HEK293 (cell line): ENCODE results near the gene PCNX3.

ENCODE experiments used
- CTCF ChIA-PET: fragments of 350-600 bp; formaldehyde crosslinking; extraction: SDS; loops from one replicate; lab custom pipeline; 2021; ENCODE audit warnings: antibody characterized with exemption; lab: Yijun Ruan, JAX
- POLR2A ChIA-PET: fragments of 300-600 bp; formaldehyde crosslinking; extraction: SDS; loops from one replicate; lab custom pipeline; 2020; ENCODE audit warnings: antibody characterized with exemption, inconsistent platforms; lab: Yijun Ruan, JAX
- H3K27ac ChIP-seq: fragments of 200-500 bp; sonication (Bioruptor generic); 2 replicates; pipeline ENCODE4 v1.5.1; 2014; ENCODE audit warnings: low read depth, low read length, control low read depth, inconsistent platforms; ENCODE audit errors: extremely low read depth
- H3K36me3 ChIP-seq, 2 experiments: fragments of 200-500 bp in 1 of 2; sonication (Bioruptor generic) in 1 of 2; 1 replicate in 1 of 2; 2 replicates in 1 of 2; pipeline ENCODE4 v1.5.1; 2014 to 2017; ENCODE audit warnings: inconsistent platforms in 2 of 2, low read length in 2 of 2; ENCODE audit not compliant: control insufficient read depth in 2 of 2, insufficient read depth in 1 of 2
- H3K4me1 ChIP-seq: fragments of 200-500 bp; sonication (Bioruptor generic); 2 replicates; pipeline ENCODE4 v1.5.1; 2014; ENCODE audit warnings: mild to moderate bottlenecking, low read length, inconsistent platforms; ENCODE audit not compliant: control insufficient read depth, insufficient read depth
- H3K4me3 ChIP-seq: 2 replicates; pipeline ENCODE4 v1.5.1; 2011; ENCODE audit warnings: low read depth, mild to moderate bottlenecking, control low read depth, low read length, moderate library complexity
- H3K9me3 ChIP-seq: fragments of 200-500 bp; sonication (Bioruptor generic); 2 replicates; pipeline ENCODE4 v1.5.1; 2014; ENCODE audit warnings: low read depth, low read length, inconsistent platforms; ENCODE audit not compliant: control insufficient read depth, insufficient read depth
- KLF17 ChIP-seq: fragments of 450-650 bp; formaldehyde crosslinking; IDR thresholded peaks from 2 replicates; pipeline ENCODE4 v1.5.1; 2016; ENCODE audit warnings: missing biosample characterization, missing genetic modification characterization
- KLF7 ChIP-seq: fragments of 450-650 bp; formaldehyde crosslinking; IDR thresholded peaks from 2 replicates; pipeline ENCODE4 v1.5.1; 2016; ENCODE audit warnings: missing biosample characterization, missing genetic modification characterization, borderline replicate concordance
- OSR2 ChIP-seq: fragments of 450-650 bp; formaldehyde crosslinking; IDR thresholded peaks from 2 replicates; pipeline ENCODE4 v1.5.1; 2016; ENCODE audit warnings: missing biosample characterization, missing genetic modification characterization
- PRDM1 ChIP-seq: fragments of 450-650 bp; formaldehyde crosslinking; IDR thresholded peaks from 2 replicates; pipeline ENCODE4; 2016; ENCODE audit warnings: missing biosample characterization, missing genetic modification characterization
- PRDM10 ChIP-seq: fragments of 450-650 bp; formaldehyde crosslinking; IDR thresholded peaks from 2 replicates; pipeline ENCODE4 v1.5.1; 2016; ENCODE audit warnings: missing biosample characterization, missing genetic modification characterization
- REPIN1 ChIP-seq: fragments of 450-650 bp; formaldehyde crosslinking; IDR thresholded peaks from 2 replicates; pipeline ENCODE4 v1.5.1; 2017; ENCODE audit warnings: missing biosample characterization, missing genetic modification characterization, low read depth
- SCRT2 ChIP-seq: fragments of 450-650 bp; formaldehyde crosslinking; IDR thresholded peaks from 2 replicates; pipeline ENCODE4 v1.5.1; 2016; ENCODE audit warnings: missing biosample characterization, missing genetic modification characterization
- SP2 ChIP-seq: fragments of 450-650 bp; formaldehyde crosslinking; IDR thresholded peaks from 2 replicates; pipeline ENCODE4 v1.5.1; 2016; ENCODE audit warnings: missing biosample characterization, missing genetic modification characterization
- ZBTB1 ChIP-seq: fragments of 450-650 bp; formaldehyde crosslinking; IDR thresholded peaks from 2 replicates; pipeline ENCODE4 v1.5.1; 2016; ENCODE audit warnings: missing biosample characterization, missing genetic modification characterization
- ZBTB17 ChIP-seq: fragments of 450-650 bp; formaldehyde crosslinking; IDR thresholded peaks from 2 replicates; pipeline ENCODE4 v1.5.1; 2016; ENCODE audit warnings: missing biosample characterization, missing genetic modification characterization
- ZBTB21 ChIP-seq: fragments of 450-650 bp; formaldehyde crosslinking; IDR thresholded peaks from 2 replicates; pipeline ENCODE4 v1.5.1; 2017; ENCODE audit warnings: missing biosample characterization, missing genetic modification characterization
- ZFP69B ChIP-seq: fragments of 450-650 bp; formaldehyde crosslinking; IDR thresholded peaks from 2 replicates; pipeline ENCODE4 v1.5.1; 2016; ENCODE audit warnings: missing biosample characterization, missing genetic modification characterization
- ZNF10 ChIP-seq: fragments of 450-650 bp; formaldehyde crosslinking; IDR thresholded peaks from 2 replicates; pipeline ENCODE4 v1.5.1; 2017; ENCODE audit warnings: missing biosample characterization, missing genetic modification characterization
- ZNF146 ChIP-seq: fragments of 450-650 bp; formaldehyde crosslinking; IDR thresholded peaks from 2 replicates; pipeline ENCODE4 v1.5.1; 2016; ENCODE audit warnings: missing biosample characterization, missing genetic modification characterization
- ZNF174 ChIP-seq: fragments of 450-650 bp; formaldehyde crosslinking; IDR thresholded peaks from 2 replicates; pipeline ENCODE4 v1.5.0; 2017; ENCODE audit warnings: missing biosample characterization, mild to moderate bottlenecking, missing genetic modification characterization
- ZNF248 ChIP-seq: fragments of 450-650 bp; formaldehyde crosslinking; IDR thresholded peaks from 2 replicates; pipeline ENCODE4 v1.5.1; 2017; ENCODE audit warnings: missing biosample characterization, missing genetic modification characterization
- ZNF426 ChIP-seq: fragments of 450-650 bp; formaldehyde crosslinking; IDR thresholded peaks from 2 replicates; pipeline ENCODE4 v1.5.1; 2017; ENCODE audit warnings: missing biosample characterization, missing genetic modification characterization, mild to moderate bottlenecking, inconsistent platforms, moderate library complexity
- ZNF473 ChIP-seq: fragments of 450-650 bp; formaldehyde crosslinking; IDR thresholded peaks from 2 replicates; pipeline ENCODE4 v1.5.1; 2017; ENCODE audit warnings: missing biosample characterization, missing genetic modification characterization
- ZNF580 ChIP-seq: fragments of 450-650 bp; formaldehyde crosslinking; IDR thresholded peaks from 2 replicates; pipeline ENCODE4 v1.5.1; 2016; ENCODE audit warnings: missing biosample characterization, missing genetic modification characterization
- ZNF596 ChIP-seq: fragments of 450-650 bp; IDR thresholded peaks from 2 replicates; pipeline ENCODE4 v1.5.0; 2018; ENCODE audit warnings: missing biosample characterization, mild to moderate bottlenecking, missing genetic modification characterization, moderate library complexity
- ZNF629 ChIP-seq: fragments of 450-650 bp; formaldehyde crosslinking; IDR thresholded peaks from 2 replicates; pipeline ENCODE4 v1.5.1; 2017; ENCODE audit warnings: missing biosample characterization, missing genetic modification characterization
- ZNF792 ChIP-seq: fragments of 450-650 bp; formaldehyde crosslinking; IDR thresholded peaks from 2 replicates; pipeline ENCODE4 v1.5.1; 2016; ENCODE audit warnings: missing biosample characterization, missing genetic modification characterization
- ZSCAN30 ChIP-seq: fragments of 450-650 bp; IDR thresholded peaks from 2 replicates; pipeline ENCODE4 v1.5.1; 2018; ENCODE audit warnings: missing biosample characterization, mild to moderate bottlenecking, missing genetic modification characterization, moderate library complexity
- TF ChIP-seq, protein P1 (sequence below): fragments of 450-650 bp; formaldehyde crosslinking; IDR thresholded peaks from 2 replicates; pipeline ENCODE4 v1.5.1; 2016; ENCODE audit warnings: missing biosample characterization, missing genetic modification characterization
- TF ChIP-seq, protein P2 (sequence below): fragments of 450-650 bp; formaldehyde crosslinking; IDR thresholded peaks from 2 replicates; pipeline ENCODE4 v1.5.1; 2016; ENCODE audit warnings: missing biosample characterization, missing genetic modification characterization
- TF ChIP-seq, protein P3 (sequence below): fragments of 450-650 bp; formaldehyde crosslinking; IDR thresholded peaks from 2 replicates; pipeline ENCODE4 v1.5.1; 2016; ENCODE audit warnings: missing biosample characterization, missing genetic modification characterization

Gene PCNX3

DNA sequence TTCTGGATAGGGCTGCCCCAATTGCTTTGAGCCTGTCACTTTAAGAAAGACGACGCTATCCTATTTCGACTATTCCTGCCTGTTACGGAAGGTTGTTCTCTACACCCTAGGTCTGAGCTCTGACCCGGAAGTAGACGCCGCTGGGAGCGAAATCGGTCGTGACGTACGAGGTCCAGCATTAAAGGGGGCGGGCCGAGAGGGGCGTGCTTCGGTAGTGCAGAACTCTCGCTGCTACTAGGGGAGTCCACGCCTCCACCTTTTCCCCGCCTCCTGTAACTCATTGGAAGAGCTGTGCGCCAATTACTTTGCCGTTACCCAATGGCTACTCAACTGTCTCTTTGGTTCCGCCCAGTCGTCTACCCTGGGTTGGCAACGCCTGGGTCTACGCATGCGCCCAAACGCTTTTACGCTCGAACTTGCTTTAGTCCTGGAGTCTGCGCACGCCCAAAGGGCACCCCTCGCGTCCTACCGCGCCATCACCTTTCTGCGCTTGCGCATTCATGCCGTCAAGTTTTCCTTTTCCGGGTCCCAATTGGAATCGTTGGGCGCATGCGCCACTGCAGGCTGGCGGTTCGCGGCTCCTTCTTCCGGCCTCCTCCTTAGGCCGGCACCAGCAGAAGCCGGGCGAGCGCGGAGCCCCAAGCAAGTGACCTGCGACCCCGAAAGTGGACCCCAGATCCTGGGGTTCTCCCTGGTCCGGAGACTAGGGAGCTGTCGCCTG lies at the start of gene PCNX3:
TSS of gene PCNX3 (plus strand) at position 548 of the 721 bp plus-strand sequence. CDS start 536 bp downstream, outside the sequence.
- H3K27ac ChIP-seq, result peak within 1 kb of the TSS; percentile 79
- ChIA-PET CTCF (interaction anchor here (0.5 to 3.8 kb wide), 9 partner anchors 16 to 270 kb away, joined by 3 to 22 read pairs (median 4); partner anchors contain the start of gene MUS81), POLR2A (interaction anchor here (0.7 to 2.5 kb wide), 38 partner anchors 9 to 387 kb away, joined by 3 to 20 read pairs (median 6); partner anchors contain the start of genes BANF1, CCDC85B, CFL1 and EHBP1L1)
- peak within 1 kb of the TSS; percentile 91 for H3K4me3 ChIP-seq
- H3K4me1 ChIP-seq, result no peaks in the 10 kb centered on the region
- H3K9me3 ChIP-seq, result no peaks in the 10 kb centered on the region
- peaks cover 0 to 61% of the 10 kb centered on the region in 2 experiments; a peak in 1 of 3 replicates for H3K36me3 ChIP-seq
- TF ChIP-seq ZNF146 (tag by site-specific recombination) (no peak), ZBTB1 (tag by site-specific recombination) (0 out of 2 replicates have a peak, but pooled peaks have one; percentile 22), ZNF580 (tag by site-specific recombination) (peak; percentile 95), ZNF174 (tag by site-specific recombination) (no peak), ZBTB17 (tag by site-specific recombination) (peak; percentile 99), OSR2 (tag by site-specific recombination) (no peak; the same call in 1 of the 2 replicates), ZFP69B (tag by site-specific recombination) (peak; percentile 31; the same call in 1 of the 2 replicates), KLF17 (tag by site-specific recombination) (0 out of 2 replicates have a peak, but pooled peaks have one; percentile 21), ZSCAN30 (tag by site-specific recombination) (no peak), ZNF792 (tag by site-specific recombination) (no peak), ZNF629 (tag by site-specific recombination) (peak; percentile 99), ZNF473 (tag by site-specific recombination) (no peak), PRDM10 (tag by site-specific recombination) (peak; percentile 74), ZBTB21 (tag by site-specific recombination) (peak; percentile 98), ZNF596 (no peak), SP2 (tag by site-specific recombination) (peak; percentile 96), ZNF10 (tag by site-specific recombination) (no peak), REPIN1 (tag by site-specific recombination) (no peak), SCRT2 (tag by site-specific recombination) (no peak), ZNF426 (tag by site-specific recombination) (no peak), ZNF248 (tag by site-specific recombination) (no peak), KLF7 (0 out of 2 replicates have a peak, but pooled peaks have one; percentile 41), PRDM1 (tag by site-specific recombination) (no peak)
- TF ChIP-seq, protein P1, sequence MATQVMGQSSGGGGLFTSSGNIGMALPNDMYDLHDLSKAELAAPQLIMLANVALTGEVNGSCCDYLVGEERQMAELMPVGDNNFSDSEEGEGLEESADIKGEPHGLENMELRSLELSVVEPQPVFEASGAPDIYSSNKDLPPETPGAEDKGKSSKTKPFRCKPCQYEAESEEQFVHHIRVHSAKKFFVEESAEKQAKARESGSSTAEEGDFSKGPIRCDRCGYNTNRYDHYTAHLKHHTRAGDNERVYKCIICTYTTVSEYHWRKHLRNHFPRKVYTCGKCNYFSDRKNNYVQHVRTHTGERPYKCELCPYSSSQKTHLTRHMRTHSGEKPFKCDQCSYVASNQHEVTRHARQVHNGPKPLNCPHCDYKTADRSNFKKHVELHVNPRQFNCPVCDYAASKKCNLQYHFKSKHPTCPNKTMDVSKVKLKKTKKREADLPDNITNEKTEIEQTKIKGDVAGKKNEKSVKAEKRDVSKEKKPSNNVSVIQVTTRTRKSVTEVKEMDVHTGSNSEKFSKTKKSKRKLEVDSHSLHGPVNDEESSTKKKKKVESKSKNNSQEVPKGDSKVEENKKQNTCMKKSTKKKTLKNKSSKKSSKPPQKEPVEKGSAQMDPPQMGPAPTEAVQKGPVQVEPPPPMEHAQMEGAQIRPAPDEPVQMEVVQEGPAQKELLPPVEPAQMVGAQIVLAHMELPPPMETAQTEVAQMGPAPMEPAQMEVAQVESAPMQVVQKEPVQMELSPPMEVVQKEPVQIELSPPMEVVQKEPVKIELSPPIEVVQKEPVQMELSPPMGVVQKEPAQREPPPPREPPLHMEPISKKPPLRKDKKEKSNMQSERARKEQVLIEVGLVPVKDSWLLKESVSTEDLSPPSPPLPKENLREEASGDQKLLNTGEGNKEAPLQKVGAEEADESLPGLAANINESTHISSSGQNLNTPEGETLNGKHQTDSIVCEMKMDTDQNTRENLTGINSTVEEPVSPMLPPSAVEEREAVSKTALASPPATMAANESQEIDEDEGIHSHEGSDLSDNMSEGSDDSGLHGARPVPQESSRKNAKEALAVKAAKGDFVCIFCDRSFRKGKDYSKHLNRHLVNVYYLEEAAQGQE (tag by site-specific recombination), result no peak
- TF ChIP-seq, protein P2, sequence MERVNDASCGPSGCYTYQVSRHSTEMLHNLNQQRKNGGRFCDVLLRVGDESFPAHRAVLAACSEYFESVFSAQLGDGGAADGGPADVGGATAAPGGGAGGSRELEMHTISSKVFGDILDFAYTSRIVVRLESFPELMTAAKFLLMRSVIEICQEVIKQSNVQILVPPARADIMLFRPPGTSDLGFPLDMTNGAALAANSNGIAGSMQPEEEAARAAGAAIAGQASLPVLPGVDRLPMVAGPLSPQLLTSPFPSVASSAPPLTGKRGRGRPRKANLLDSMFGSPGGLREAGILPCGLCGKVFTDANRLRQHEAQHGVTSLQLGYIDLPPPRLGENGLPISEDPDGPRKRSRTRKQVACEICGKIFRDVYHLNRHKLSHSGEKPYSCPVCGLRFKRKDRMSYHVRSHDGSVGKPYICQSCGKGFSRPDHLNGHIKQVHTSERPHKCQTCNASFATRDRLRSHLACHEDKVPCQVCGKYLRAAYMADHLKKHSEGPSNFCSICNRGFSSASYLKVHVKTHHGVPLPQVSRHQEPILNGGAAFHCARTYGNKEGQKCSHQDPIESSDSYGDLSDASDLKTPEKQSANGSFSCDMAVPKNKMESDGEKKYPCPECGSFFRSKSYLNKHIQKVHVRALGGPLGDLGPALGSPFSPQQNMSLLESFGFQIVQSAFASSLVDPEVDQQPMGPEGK (tag by site-specific recombination), result 0 out of 2 replicates have a peak, but pooled peaks have one; percentile 11
- TF ChIP-seq, protein P3, sequence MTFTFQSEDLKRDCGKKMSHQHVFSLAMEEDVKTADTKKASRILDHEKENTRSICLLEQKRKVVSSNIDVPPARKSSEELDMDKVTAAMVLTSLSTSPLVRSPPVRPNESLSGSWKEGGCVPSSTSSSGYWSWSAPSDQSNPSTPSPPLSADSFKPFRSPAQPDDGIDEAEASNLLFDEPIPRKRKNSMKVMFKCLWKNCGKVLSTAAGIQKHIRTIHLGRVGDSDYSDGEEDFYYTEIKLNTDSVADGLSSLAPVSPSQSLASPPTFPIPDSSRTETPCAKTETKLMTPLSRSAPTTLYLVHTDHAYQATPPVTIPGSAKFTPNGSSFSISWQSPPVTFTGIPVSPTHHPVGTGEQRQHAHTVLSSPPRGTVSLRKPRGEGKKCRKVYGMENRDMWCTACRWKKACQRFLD, result peak; percentile 71; the same call in 1 of the 2 replicates
